Measurements from ENCODE around the gene BMP2. TPM values are rescaled to one million over a fixed set of nuclear protein-coding genes. Genes with fewer than 3 reads are reported as not detected.

Gene BMP2
- polyA plus RNA-seq, 2 donors: 1.4 to 1.7 TPM

DNA sequence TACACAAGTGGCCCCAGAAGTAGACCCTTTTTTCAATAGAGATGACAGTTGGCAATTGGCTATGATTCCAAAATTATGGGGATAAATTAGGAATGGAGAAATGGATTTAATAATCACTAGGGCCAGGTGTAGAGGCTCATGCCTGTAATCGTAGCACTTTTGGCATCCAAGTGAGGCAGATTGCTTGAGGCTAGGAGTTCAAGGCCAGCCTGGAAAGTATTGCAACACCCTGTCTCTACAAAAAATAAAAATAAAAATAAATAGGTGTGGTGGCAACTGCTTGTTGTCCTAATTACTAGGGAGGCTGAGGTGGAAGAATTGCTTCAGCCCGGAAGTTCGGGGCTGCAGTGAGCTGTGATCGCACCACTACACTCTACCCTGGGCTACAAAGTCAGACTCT lies 60.0 kb downstream of the BMP2 start:
- no peaks in the 10 kb centered on the region for H3K9me3 ChIP-seq (ENCODE audit: control insufficient read depth in 2 of 2, insufficient read depth in 1 of 2, low read depth in 1 of 2, low read length in 1 of 2)
- no peak overlapping the region for H3K27ac ChIP-seq (ENCODE audit: low read depth in 2 of 2, low read length in 1 of 2)
- H3K27me3 ChIP-seq (ENCODE audit: control insufficient read depth in 1 of 2, insufficient read depth in 2 of 2, low read length in 2 of 2): no peaks in the 10 kb centered on the region
- H3K36me3 ChIP-seq (ENCODE audit: control insufficient read depth in 2 of 2, insufficient read depth in 2 of 2, low read length in 1 of 2): no peaks in the 10 kb centered on the region
- no peaks in the 10 kb centered on the region for H3K4me1 ChIP-seq (ENCODE audit: control insufficient read depth in 2 of 2, insufficient read depth in 2 of 2, low read length in 1 of 2)
- H3K4me3 ChIP-seq (ENCODE audit: low read depth in 1 of 2, low read length in 2 of 2): no peak overlapping the region
- 81% methylated on average over 4 of the region's 4 CpGs for WGBS, 2 donors

- Histone ChIP-seq H3K4me1 (ENCODE audit: control insufficient read depth in 2 of 2, insufficient read depth in 2 of 2, low read length in 1 of 2) (no peaks in the 10 kb centered on the region), H3K27ac (ENCODE audit: low read depth in 2 of 2, low read length in 1 of 2) (no peak overlapping the region), H3K4me3 (ENCODE audit: low read depth in 1 of 2, low read length in 2 of 2) (no peak overlapping the region), H3K27me3 (ENCODE audit: control insufficient read depth in 1 of 2, insufficient read depth in 2 of 2, low read length in 2 of 2) (no peaks in the 10 kb centered on the region), H3K36me3 (ENCODE audit: control insufficient read depth in 2 of 2, insufficient read depth in 2 of 2, low read length in 1 of 2) (no peaks in the 10 kb centered on the region), H3K9me3 (ENCODE audit: control insufficient read depth in 2 of 2, insufficient read depth in 1 of 2, low read depth in 1 of 2, low read length in 1 of 2) (no peaks in the 10 kb centered on the region)
- 2 to 4% methylated on average over 1 of the region's 1 CpG for WGBS, 2 donors
These were observed 61.4 kb downstream of the BMP2 start for GRCh38 chr20:6828794-6829423.

- 64 to 81% methylated on average over 1 of the region's 1 CpG for WGBS, 2 donors
- H3K4me1 ChIP-seq (ENCODE audit: control insufficient read depth in 2 of 2, insufficient read depth in 2 of 2, low read length in 1 of 2): no peaks in the 10 kb centered on the region
- no peaks in the 10 kb centered on the region for H3K36me3 ChIP-seq (ENCODE audit: control insufficient read depth in 2 of 2, insufficient read depth in 2 of 2, low read length in 1 of 2)
- H3K4me3 ChIP-seq (ENCODE audit: low read depth in 1 of 2, low read length in 2 of 2): no peak overlapping the region
- H3K9me3 ChIP-seq (ENCODE audit: control insufficient read depth in 2 of 2, insufficient read depth in 1 of 2, low read depth in 1 of 2, low read length in 1 of 2): no peaks in the 10 kb centered on the region
- H3K27ac ChIP-seq (ENCODE audit: low read depth in 2 of 2, low read length in 1 of 2): no peak overlapping the region
- no peaks in the 10 kb centered on the region for H3K27me3 ChIP-seq (ENCODE audit: control insufficient read depth in 1 of 2, insufficient read depth in 2 of 2, low read length in 2 of 2)
These were observed 62.1 kb downstream of the BMP2 start for GRCh38 chr20:6829510-6830116.
